Stimulated activated CD8-positive, alpha-beta memory T cell treated with anti-CD3 and anti-CD28 coated beads, Interleukin-15, amount 100 ng/mL, for 48 hours (primary cell): Measurements from ENCODE around the gene EDN1.

Source experiments
- DNase-seq, 2 donors: peaks; one replicate each; pipeline ENCODE4 v3.0.0-alpha.2; 2020; ENCODE audit warnings: low read depth in 2 of 2

The EDN1 gene

GRCh38 chr6:12289933-12290820, at the start of gene EDN1:
TSS of gene EDN1 (plus strand) at chr6:12290361. CDS start at chr6:12290630, 269 bp downstream.
- peak; percentile 40 to 44 for DNase-seq

- DNase-seq = no peak
Measured at GRCh38 chr6:12241493-12242175, 48.5 kb upstream of the EDN1 start.

GRCh38 chr6:12243169-12243568, 47.0 kb upstream of the EDN1 start:
- DNase-seq = no peak

- DNase-seq = no peak
Measured at GRCh38 chr6:12245360-12245759, 44.8 kb upstream of the EDN1 start.

GRCh38 chr6:12245763-12246718, 44.1 kb upstream of the EDN1 start:
- DNase-seq = no peak

GRCh38 chr6:12246900-12247299, 43.3 kb upstream of the EDN1 start:
- no peak for DNase-seq

- DNase-seq = no peak
Measured at GRCh38 chr6:12249541-12250382, 40.4 kb upstream of the EDN1 start.

- DNase-seq = no peak
Measured at GRCh38 chr6:12250383-12250770, 39.8 kb upstream of the EDN1 start.

- DNase-seq = no peak
Measured at GRCh38 chr6:12254210-12254609, 36.0 kb upstream of the EDN1 start.

- no peak for DNase-seq
Measured at GRCh38 chr6:12258191-12258590, 32.0 kb upstream of the EDN1 start.

- DNase-seq = no peak
Measured at GRCh38 chr6:12258591-12259075, 31.5 kb upstream of the EDN1 start.

- no peak for DNase-seq
Measured at GRCh38 chr6:12260458-12261093, 29.6 kb upstream of the EDN1 start.

- no peak for DNase-seq
Measured at GRCh38 chr6:12261502-12261901, 28.7 kb upstream of the EDN1 start.

GRCh38 chr6:12262236-12263061, 27.7 kb upstream of the EDN1 start:
- DNase-seq = no peak

GRCh38 chr6:12263403-12263802, 26.8 kb upstream of the EDN1 start:
- DNase-seq = no peak

GRCh38 chr6:12264671-12265070, 25.5 kb upstream of the EDN1 start:
- no peak for DNase-seq

GRCh38 chr6:12265296-12265695, 24.9 kb upstream of the EDN1 start:
- DNase-seq = no peak

GRCh38 chr6:12265791-12266190, 24.4 kb upstream of the EDN1 start:
- DNase-seq = no peak

- DNase-seq = no peak
Measured at GRCh38 chr6:12266571-12266970, 23.6 kb upstream of the EDN1 start.
